Measurements from ENCODE around the gene NPTN.
"Not testable (repeated sequence)": the region's sequence is repeated elsewhere in the genome, so short reads cannot be mapped to it uniquely, and the experiment has no call there.

DNA sequence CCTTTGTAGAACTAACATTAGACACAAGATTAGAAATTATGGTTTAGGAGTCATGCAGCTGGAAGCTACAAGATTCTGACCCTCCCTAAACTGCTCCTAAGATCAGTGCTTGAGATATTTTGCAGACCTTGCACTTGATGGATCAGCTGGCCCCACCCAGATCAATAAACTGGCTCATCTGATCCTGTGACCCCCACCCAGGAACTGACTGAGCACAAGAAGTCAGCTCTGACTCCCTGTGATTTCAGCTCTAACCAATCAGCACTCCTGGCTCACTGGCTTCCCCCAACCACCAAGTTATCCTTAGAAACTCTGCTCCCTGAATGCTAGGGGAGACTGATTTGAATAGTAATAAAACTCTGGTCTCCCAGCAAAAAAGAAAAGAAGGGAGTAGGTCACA, 55.6 kb downstream of the NPTN start:
- TF ChIP-seq, protein P1, sequence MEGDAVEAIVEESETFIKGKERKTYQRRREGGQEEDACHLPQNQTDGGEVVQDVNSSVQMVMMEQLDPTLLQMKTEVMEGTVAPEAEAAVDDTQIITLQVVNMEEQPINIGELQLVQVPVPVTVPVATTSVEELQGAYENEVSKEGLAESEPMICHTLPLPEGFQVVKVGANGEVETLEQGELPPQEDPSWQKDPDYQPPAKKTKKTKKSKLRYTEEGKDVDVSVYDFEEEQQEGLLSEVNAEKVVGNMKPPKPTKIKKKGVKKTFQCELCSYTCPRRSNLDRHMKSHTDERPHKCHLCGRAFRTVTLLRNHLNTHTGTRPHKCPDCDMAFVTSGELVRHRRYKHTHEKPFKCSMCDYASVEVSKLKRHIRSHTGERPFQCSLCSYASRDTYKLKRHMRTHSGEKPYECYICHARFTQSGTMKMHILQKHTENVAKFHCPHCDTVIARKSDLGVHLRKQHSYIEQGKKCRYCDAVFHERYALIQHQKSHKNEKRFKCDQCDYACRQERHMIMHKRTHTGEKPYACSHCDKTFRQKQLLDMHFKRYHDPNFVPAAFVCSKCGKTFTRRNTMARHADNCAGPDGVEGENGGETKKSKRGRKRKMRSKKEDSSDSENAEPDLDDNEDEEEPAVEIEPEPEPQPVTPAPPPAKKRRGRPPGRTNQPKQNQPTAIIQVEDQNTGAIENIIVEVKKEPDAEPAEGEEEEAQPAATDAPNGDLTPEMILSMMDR (IDR thresholded peaks at IDR 0.05) = not testable (repeated sequence)
- not testable (repeated sequence) for TF ChIP-seq POLR2AphosphoS5, POLR2A (IDR thresholded peaks at IDR 0.05)
